ENCODE results near the gene FAM169A.
A peak's percentile ranks its signal among the peaks of the same experiment; 100 is the strongest.
"Not testable (repeated sequence)": the region's sequence is repeated elsewhere in the genome, so short reads cannot be mapped to it uniquely, and the experiment has no call there.

The FAM169A gene

DNA sequence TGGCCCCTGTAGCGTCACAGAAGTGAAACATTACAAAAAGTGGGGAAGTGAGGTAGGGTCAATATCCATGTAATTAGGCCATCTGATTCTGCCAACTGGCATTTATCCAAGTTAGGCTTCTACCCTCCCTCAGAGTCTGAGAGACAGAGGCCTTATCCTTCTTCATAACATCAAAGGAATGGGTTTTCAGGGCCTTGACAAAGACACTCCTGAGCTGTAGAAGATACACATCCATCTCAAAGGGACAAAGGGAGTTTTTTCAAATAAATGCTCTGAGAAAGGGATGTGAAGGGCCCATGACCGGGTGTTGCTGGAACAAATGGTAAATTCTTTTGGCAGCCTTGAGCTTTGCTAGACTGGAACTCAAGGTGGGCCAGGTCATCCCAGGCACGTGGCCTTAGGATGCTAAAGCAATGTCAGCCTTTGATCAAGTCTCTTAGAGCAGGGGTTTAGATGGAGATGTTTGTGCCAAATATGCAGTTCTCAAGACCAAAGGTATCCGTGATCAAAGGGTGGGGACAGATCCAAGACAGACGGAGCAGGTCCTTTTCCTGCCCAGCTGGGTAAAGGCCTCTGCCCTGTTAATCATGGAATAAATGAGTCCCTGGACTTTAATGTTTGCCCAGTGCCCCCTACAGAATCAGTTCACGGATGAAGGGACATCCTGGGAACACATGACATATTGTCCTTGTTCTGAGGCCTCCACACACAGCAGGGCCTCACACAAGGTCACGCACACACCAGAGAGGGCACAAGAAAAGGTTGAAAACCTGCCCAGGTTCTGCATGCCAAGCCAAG is 10.0 kb upstream of the FAM169A start:
- H3K36me3 ChIP-seq (ENCODE audit: insufficient read depth, low read length) = no peaks in the 10 kb centered on the region
- DNase-seq (ENCODE audit: low read depth, low spot score) = no peak

DNA sequence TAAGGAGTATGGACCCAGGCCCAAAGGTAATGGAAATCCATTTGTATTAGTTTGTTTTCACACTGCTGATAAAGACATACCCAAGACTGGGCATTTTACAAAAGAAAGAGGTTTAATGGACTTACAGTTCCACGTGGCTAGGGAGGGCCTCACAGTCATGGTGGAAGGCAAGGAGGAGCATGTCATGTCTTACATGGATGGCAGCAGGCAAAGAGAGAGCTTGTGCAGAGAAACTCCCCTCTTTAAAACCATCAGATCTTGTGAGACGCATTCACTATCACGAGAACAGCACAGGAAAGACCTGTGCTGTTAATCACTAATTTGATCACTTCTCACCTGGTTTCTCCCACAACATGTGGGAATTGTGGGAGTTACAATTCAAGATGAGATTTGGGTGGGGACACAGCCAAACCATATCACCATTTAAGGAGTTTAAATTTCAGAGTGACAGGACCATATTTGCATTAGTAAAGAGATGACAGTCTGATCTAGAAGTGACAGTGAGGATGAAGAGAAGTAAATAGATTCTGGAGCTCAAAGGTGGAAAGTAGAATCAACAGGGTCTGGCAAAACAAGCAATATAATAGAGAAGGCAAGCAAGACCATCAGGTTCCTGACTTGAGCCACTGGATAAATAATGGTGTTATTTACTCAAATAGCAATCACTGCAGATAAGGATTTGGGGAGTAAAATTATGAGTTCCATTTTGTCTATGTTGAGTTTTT is 7.5 kb upstream of the FAM169A start:
- DNase-seq (ENCODE audit: low read depth, low spot score) = no peak
- TF ChIP-seq FOXP2 (optimal IDR thresholded peaks at IDR 0.05; ENCODE audit: control extremely low read depth, extremely low read length, insufficient read depth) (no peak), EZH2 (IDR thresholded peaks at IDR 0.05) (no peak), POLR2AphosphoS5 (IDR thresholded peaks at IDR 0.05; ENCODE audit: borderline replicate concordance, low read depth, low read length) (no peak)

More for the DNA sequence above, 10.0 kb upstream of the FAM169A start:
- Histone ChIP-seq H3K27ac (no peak overlapping the region), H3K9ac (ENCODE audit: insufficient read length) (no peak overlapping the region), H3K9me3 (ENCODE audit: low read depth, low read length) (no peaks in the 10 kb centered on the region), H3K4me3 (no peak overlapping the region)
- TF ChIP-seq POLR2AphosphoS5 (IDR thresholded peaks at IDR 0.05; ENCODE audit: borderline replicate concordance, low read depth, low read length) (no peak), FOXP2 (optimal IDR thresholded peaks at IDR 0.05; ENCODE audit: control extremely low read depth, extremely low read length, insufficient read depth) (no peak), EZH2 (IDR thresholded peaks at IDR 0.05) (no peak)

DNA sequence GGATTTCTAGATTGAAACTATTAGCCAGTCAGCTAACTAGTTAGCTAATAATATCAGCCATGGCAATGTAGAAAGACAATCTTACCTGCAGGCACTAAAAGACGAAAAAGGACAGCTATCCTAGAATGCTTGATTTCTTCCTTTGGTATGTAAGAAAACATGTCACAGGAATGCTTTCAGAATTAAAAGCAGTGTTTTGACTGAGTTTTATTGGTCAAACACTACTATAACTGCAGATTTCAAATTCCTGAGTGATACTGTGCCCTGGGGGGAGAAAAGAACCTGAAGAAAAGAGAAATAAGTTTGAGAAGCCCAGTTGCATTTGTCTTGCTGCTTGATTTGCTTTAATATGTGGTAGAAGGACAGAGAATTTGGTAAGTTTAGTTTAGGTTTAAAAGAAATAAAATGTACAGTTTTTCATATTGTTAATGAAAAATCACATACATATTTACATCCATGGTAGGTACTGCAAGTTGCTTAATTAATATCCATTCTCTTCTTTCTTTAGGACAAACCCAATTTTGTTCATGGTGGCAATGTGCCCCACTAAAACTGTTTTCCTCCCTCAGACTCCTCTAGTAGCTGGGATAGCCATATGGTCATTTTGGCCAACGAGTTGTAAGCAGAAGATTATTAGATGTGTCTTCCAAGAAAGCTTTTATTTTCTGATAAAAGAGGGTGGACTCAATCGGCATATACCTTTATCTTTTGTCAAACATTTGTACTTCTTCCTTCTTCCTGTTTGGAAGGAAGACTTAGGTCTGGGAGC is 4.3 kb upstream of the FAM169A start:
- no peak for DNase-seq (ENCODE audit: low read depth, low spot score)
- H3K9me3 ChIP-seq (ENCODE audit: low read depth, low read length) = no peaks in the 10 kb centered on the region
- no peak overlapping the region for H3K9ac ChIP-seq (ENCODE audit: insufficient read length)
- no peak for TF ChIP-seq EZH2 (IDR thresholded peaks at IDR 0.05)
- no peak for TF ChIP-seq FOXP2 (optimal IDR thresholded peaks at IDR 0.05; ENCODE audit: control extremely low read depth, extremely low read length, insufficient read depth)
- no peak for TF ChIP-seq POLR2AphosphoS5 (IDR thresholded peaks at IDR 0.05; ENCODE audit: borderline replicate concordance, low read depth, low read length)
- H3K27ac ChIP-seq = no peak overlapping the region
- H3K4me3 ChIP-seq = no peak overlapping the region
- H3K36me3 ChIP-seq (ENCODE audit: insufficient read depth, low read length) = no peaks in the 10 kb centered on the region

More for the DNA sequence above, 7.5 kb upstream of the FAM169A start:
- H3K27ac ChIP-seq = no peak overlapping the region
- H3K36me3 ChIP-seq (ENCODE audit: insufficient read depth, low read length) = no peaks in the 10 kb centered on the region
- no peak overlapping the region for H3K9ac ChIP-seq (ENCODE audit: insufficient read length)
- H3K4me3 ChIP-seq = no peak overlapping the region
- no peaks in the 10 kb centered on the region for H3K9me3 ChIP-seq (ENCODE audit: low read depth, low read length)

DNA sequence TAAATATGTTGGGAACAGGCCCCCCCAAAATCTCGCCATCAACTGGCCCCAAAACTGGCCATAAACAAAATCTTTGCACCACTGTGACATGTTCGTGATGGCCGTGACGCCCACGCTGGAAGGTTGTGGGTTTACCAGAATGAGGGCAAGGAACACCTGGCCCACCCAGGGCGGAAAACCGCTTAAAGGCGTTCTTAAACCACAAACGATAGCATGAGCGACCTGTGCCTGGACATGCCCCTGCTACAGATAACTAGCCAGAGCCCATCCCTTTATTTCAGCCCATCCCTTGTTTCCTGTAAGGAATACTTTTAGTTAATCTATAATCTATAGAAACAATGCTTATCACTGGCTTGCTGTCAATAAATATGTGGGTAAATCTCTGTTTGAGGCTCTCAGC is 3.2 kb upstream of the FAM169A start:
- not testable (repeated sequence) for H3K9me3 ChIP-seq (ENCODE audit: low read depth, low read length); H3K27ac ChIP-seq; H3K36me3 ChIP-seq (ENCODE audit: insufficient read depth, low read length); H3K4me3 ChIP-seq; DNase-seq (ENCODE audit: low read depth, low spot score); H3K9ac ChIP-seq (ENCODE audit: insufficient read length)

DNA sequence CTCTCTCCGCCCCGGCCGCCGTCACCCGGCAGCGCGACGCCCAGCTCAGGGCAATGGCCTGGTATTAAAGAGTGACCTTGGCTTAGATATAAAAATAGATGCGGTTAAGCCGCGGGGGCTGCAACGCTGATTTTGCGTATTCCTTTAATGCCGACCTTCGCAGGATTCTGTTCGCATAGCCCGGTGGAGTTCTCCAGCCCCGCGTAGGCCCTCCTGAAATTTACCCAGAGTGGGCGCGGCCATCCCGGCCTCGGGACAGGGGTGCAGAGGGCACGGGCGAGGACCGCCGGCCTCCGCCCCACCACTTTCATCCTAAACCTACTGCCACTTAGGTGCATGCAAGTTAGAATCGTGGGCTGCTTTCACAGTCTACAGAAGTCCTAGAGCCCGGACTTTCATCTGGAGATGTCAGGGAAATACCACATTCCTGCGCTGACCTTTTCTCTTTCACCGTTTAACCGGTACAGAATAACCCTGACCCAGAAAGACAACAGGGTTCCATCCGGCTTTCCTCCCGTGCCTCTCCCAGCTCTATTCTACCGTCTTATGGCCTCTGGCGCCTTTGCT is 492 bp upstream of the FAM169A start:
- H3K4me3 ChIP-seq = peak overlapping the region; percentile 89
- DNase-seq (ENCODE audit: low read depth, low spot score) = no peak
- no peaks in the 10 kb centered on the region for H3K9me3 ChIP-seq (ENCODE audit: low read depth, low read length)
- H3K36me3 ChIP-seq (ENCODE audit: insufficient read depth, low read length) = no peaks in the 10 kb centered on the region
- H3K27ac ChIP-seq = no peak overlapping the region
- TF ChIP-seq POLR2AphosphoS5 (IDR thresholded peaks at IDR 0.05; ENCODE audit: borderline replicate concordance, low read depth, low read length) (no peak), EZH2 (IDR thresholded peaks at IDR 0.05) (no peak), FOXP2 (optimal IDR thresholded peaks at IDR 0.05; ENCODE audit: control extremely low read depth, extremely low read length, insufficient read depth) (no peak)
- peak overlapping the region; percentile 77 for H3K9ac ChIP-seq (ENCODE audit: insufficient read length)

DNA sequence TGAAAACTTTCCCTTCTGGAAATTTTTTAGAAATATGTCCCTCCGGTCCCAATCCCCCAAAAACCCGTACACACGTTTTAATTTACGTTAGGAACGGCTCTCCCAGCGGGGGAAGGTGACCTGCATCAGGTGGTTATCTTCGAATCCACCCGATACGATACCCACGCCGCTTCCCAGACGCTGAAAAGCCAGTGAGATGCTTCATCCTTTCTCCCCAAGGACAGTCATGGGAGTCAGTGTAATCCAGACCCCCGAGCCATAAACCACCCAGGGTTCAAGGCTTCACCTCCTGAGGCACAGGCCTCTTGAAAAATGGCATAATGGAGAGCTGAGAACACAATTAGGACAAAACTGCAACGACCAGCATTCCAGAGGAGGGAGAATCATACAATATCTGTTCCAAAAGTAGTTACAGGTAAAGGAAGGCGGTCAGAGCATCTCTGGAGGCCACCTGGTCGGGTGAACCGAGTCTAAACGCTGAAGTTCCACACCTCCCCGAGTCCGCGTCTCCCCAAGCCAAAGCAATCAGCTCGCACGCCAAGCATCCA is 857 bp downstream of the FAM169A start:
- Histone ChIP-seq H3K4me3 (peak overlapping the region; percentile 89), H3K9me3 (ENCODE audit: low read depth, low read length) (no peaks in the 10 kb centered on the region), H3K36me3 (ENCODE audit: insufficient read depth, low read length) (no peaks in the 10 kb centered on the region), H3K27ac (no peak overlapping the region), H3K9ac (ENCODE audit: insufficient read length) (peak overlapping the region; percentile 77)
- TF ChIP-seq FOXP2 (optimal IDR thresholded peaks at IDR 0.05; ENCODE audit: control extremely low read depth, extremely low read length, insufficient read depth) (no peak), EZH2 (IDR thresholded peaks at IDR 0.05) (no peak), POLR2AphosphoS5 (IDR thresholded peaks at IDR 0.05; ENCODE audit: borderline replicate concordance, low read depth, low read length) (no peak)
- DNase-seq (ENCODE audit: low read depth, low spot score) = no peak

DNA sequence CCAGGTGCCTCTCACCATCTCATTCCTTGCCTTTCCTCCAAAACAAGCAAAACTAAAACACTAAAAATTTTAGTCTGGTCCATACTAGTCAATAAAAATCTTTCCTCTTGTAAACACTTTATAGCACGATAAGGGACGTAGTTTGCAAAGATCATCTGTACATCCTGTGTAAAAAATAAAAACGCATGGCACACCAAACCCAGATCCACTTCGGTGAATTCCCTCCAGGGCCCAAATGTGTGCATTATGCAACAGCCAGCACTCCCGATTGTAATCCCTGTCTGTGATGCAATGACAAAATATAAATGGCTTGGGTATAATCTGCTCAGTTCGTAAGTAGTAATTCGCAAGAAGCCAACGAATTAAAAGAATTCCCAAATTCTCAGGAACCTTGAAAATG is 1.4 kb downstream of the FAM169A start:
- no peak overlapping the region for H3K9ac ChIP-seq (ENCODE audit: insufficient read length)

DNA sequence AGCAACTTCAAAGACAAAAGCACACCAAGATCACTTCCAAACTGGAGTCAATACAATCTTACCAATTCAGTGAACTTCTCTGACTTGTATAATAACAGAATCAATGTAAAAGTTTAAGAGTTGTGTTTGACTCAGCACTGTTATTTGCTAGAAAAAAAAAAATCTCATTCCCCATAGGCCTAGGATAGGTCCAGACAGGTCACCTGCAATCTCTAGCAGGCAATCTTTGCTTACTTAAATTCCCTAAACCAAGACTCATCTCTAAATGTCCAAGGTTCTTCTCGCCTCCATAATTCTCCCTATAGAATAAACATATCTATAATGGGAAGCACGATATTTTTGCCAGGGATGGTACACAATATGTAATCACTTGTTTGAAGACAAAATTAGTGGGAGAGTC is 2.5 kb downstream of the FAM169A start:
- no peak for DNase-seq (ENCODE audit: low read depth, low spot score)
- H3K4me3 ChIP-seq = no peak overlapping the region
- H3K9ac ChIP-seq (ENCODE audit: insufficient read length) = no peak overlapping the region
- no peaks in the 10 kb centered on the region for H3K9me3 ChIP-seq (ENCODE audit: low read depth, low read length)
- no peak for TF ChIP-seq FOXP2 (optimal IDR thresholded peaks at IDR 0.05; ENCODE audit: control extremely low read depth, extremely low read length, insufficient read depth)
- no peak for TF ChIP-seq EZH2 (IDR thresholded peaks at IDR 0.05)
- no peak for TF ChIP-seq POLR2AphosphoS5 (IDR thresholded peaks at IDR 0.05; ENCODE audit: borderline replicate concordance, low read depth, low read length)
- no peak overlapping the region for H3K27ac ChIP-seq
- H3K36me3 ChIP-seq (ENCODE audit: insufficient read depth, low read length) = no peaks in the 10 kb centered on the region

More for the DNA sequence above, 1.4 kb downstream of the FAM169A start:
- H3K36me3 ChIP-seq (ENCODE audit: insufficient read depth, low read length) = no peaks in the 10 kb centered on the region
- TF ChIP-seq FOXP2 (optimal IDR thresholded peaks at IDR 0.05; ENCODE audit: control extremely low read depth, extremely low read length, insufficient read depth) (no peak), POLR2AphosphoS5 (IDR thresholded peaks at IDR 0.05; ENCODE audit: borderline replicate concordance, low read depth, low read length) (no peak), EZH2 (IDR thresholded peaks at IDR 0.05) (no peak)
- H3K27ac ChIP-seq = no peak overlapping the region
- H3K4me3 ChIP-seq = peak overlapping the region; percentile 89
- H3K9me3 ChIP-seq (ENCODE audit: low read depth, low read length) = no peaks in the 10 kb centered on the region
- no peak for DNase-seq (ENCODE audit: low read depth, low spot score)
